PFSK-1 (cell line): Measurements from ENCODE around the gene ALDH3B1.

Experiments used
- FOXP2 ChIP-seq: optimal IDR thresholded peaks from 2 replicates; pipeline ENCODE3; 2011; ENCODE audit warnings: borderline replicate concordance, control low read depth, inconsistent platforms; ENCODE audit not compliant: insufficient read depth; ENCODE audit errors: extremely low read length, extremely low read depth
- POLR2AphosphoS5 ChIP-seq: IDR thresholded peaks from 2 replicates; pipeline ENCODE4 v1.6.1; 2012; ENCODE audit warnings: low read depth, mild to moderate bottlenecking, control low read depth, low read length, moderate library complexity
- REST ChIP-seq, 2 experiments: IDR thresholded peaks; 2 replicates each; pipeline versions ENCODE4 v1.6.1 to v1.8.0; 2011 to 2012; ENCODE audit warnings: low read depth in 2 of 2, low read length in 2 of 2, control low read depth in 1 of 2, inconsistent platforms in 1 of 2, mild to moderate bottlenecking in 1 of 2, moderate library complexity in 1 of 2; ENCODE audit not compliant: insufficient read depth in 1 of 2
- SIN3A ChIP-seq: IDR thresholded peaks from 2 replicates; pipeline ENCODE4 v1.6.1; 2012; ENCODE audit warnings: mild to moderate bottlenecking, low read length, moderate library complexity, borderline replicate concordance; ENCODE audit not compliant: insufficient read depth
- TAF1 ChIP-seq: IDR thresholded peaks from 2 replicates; pipeline ENCODE4 v1.6.1; 2012; ENCODE audit warnings: low read length, control low read depth, borderline replicate concordance; ENCODE audit not compliant: insufficient read depth

The ALDH3B1 gene

GRCh38 chr11:68056317-68057285 is 46.5 kb downstream of the ALDH3B1 start:
- TF ChIP-seq SIN3A (no peak), TAF1 (no peak), POLR2AphosphoS5 (no peak), REST (IDR thresholded peaks at IDR 0.05; ENCODE audit: insufficient read depth in 1 of 2, low read depth in 2 of 2, low read length in 2 of 2) (no peak), FOXP2 (no peak)

GRCh38 chr11:68057807-68058206 is 47.7 kb downstream of the ALDH3B1 start:
- no peak for TF ChIP-seq POLR2AphosphoS5
- TF ChIP-seq SIN3A: no peak
- no peak for TF ChIP-seq TAF1
- no peak for TF ChIP-seq REST (IDR thresholded peaks at IDR 0.05; ENCODE audit: insufficient read depth in 1 of 2, low read depth in 2 of 2, low read length in 2 of 2)
- TF ChIP-seq FOXP2: no peak

GRCh38 chr11:68061508-68061907 is 51.4 kb downstream of the ALDH3B1 start:
- no peak for TF ChIP-seq POLR2AphosphoS5
- TF ChIP-seq FOXP2: no peak
- TF ChIP-seq TAF1: no peak
- TF ChIP-seq REST (IDR thresholded peaks at IDR 0.05; ENCODE audit: insufficient read depth in 1 of 2, low read depth in 2 of 2, low read length in 2 of 2): no peak
- no peak for TF ChIP-seq SIN3A

- TF ChIP-seq SIN3A (no peak), REST (IDR thresholded peaks at IDR 0.05; ENCODE audit: insufficient read depth in 1 of 2, low read depth in 2 of 2, low read length in 2 of 2) (no peak), FOXP2 (no peak), POLR2AphosphoS5 (no peak), TAF1 (no peak)
Measured at GRCh38 chr11:68064926-68065325, 54.8 kb downstream of the ALDH3B1 start.
